Right atrium auricular region (tissue), 2 donors: Measurements from ENCODE around the gene CD79A. TPM values are rescaled to one million over a fixed set of nuclear protein-coding genes. Genes with fewer than 3 reads are reported as not detected.

ENCODE experiments used
- DNase-seq: peaks from one replicate; pipeline ENCODE4 v3.0.0-alpha.2; 2019; ENCODE audit warnings: low spot score
- H3K27ac ChIP-seq, 2 donors: fragments of 200-600 bp; sonication (generic); 1 replicate in 1 of 2; 2 replicates in 1 of 2; pipeline ENCODE4 v1.5.1; 2016 to 2019
- H3K27me3 ChIP-seq, 2 donors: fragments of 200-600 bp; sonication (generic); one replicate each; pipeline versions ENCODE4 v1.5.1 to v1.6.0; 2017 to 2019
- H3K36me3 ChIP-seq: fragments of 200-600 bp; sonication (generic); one replicate; pipeline ENCODE4 v1.5.1; 2016
- H3K4me1 ChIP-seq, 2 donors: fragments of 200-600 bp; sonication (generic); one replicate each; pipeline versions ENCODE4 v1.5.1 to v1.6.0; 2017 to 2019
- H3K4me3 ChIP-seq, 2 donors: fragments of 200-600 bp; sonication (generic); 1 replicate in 1 of 2; 2 replicates in 1 of 2; pipeline ENCODE4 v1.5.1; 2017 to 2019; ENCODE audit warnings: mild to moderate bottlenecking in 1 of 2, moderate library complexity in 1 of 2
- H3K9me3 ChIP-seq, 2 donors: fragments of 200-600 bp; sonication (generic); one replicate each; pipeline ENCODE4 v1.5.1; 2019
- CTCF ChIP-seq, 2 donors: fragments of 200-600 bp; sonication (generic); IDR thresholded peaks; one replicate each; pipeline ENCODE4 v1.5.1; 2019; ENCODE audit warnings: antibody characterized with exemption in 2 of 2
- total RNA-seq, 2 donors: library from RNA; depleted of rRNA; stranded (reverse); fragments of >200 nt; gene quantifications; one replicate each; pipeline ENCODE4 v1.1.0, GENCODE V29; 2016

The CD79A gene
- total RNA-seq, 2 donors from 2014 or later, result 1.1 TPM; not detected in 1

GRCh38 chr19:41926763-41927496, 49.9 kb downstream of the CD79A start:
- TF ChIP-seq CTCF (IDR thresholded peaks at IDR 0.05), result no peak
- Histone ChIP-seq H3K9me3 (no peaks in the 10 kb centered on the region), H3K4me1 (peaks cover 0 to 18% of the 10 kb centered on the region in 2 donors), H3K36me3 (no peaks in the 10 kb centered on the region), H3K27me3 (peaks cover 30 to 76% of the 10 kb centered on the region in 2 donors), H3K4me3 (no peak overlapping the region), H3K27ac (no peak overlapping the region)
- DNase-seq, result no peak

GRCh38 chr19:41927497-41928192, 50.6 kb downstream of the CD79A start:
- no peak overlapping the region for H3K27ac ChIP-seq
- peak overlapping the region; percentile 22 to 52 for H3K4me3 ChIP-seq
- no peaks in the 10 kb centered on the region for H3K36me3 ChIP-seq
- peaks cover 0 to 18% of the 10 kb centered on the region in 2 donors for H3K4me1 ChIP-seq
- no peak for DNase-seq
- no peaks in the 10 kb centered on the region for H3K9me3 ChIP-seq
- TF ChIP-seq CTCF (IDR thresholded peaks at IDR 0.05), result no peak
- peaks cover 30 to 76% of the 10 kb centered on the region in 2 donors for H3K27me3 ChIP-seq

DNA sequence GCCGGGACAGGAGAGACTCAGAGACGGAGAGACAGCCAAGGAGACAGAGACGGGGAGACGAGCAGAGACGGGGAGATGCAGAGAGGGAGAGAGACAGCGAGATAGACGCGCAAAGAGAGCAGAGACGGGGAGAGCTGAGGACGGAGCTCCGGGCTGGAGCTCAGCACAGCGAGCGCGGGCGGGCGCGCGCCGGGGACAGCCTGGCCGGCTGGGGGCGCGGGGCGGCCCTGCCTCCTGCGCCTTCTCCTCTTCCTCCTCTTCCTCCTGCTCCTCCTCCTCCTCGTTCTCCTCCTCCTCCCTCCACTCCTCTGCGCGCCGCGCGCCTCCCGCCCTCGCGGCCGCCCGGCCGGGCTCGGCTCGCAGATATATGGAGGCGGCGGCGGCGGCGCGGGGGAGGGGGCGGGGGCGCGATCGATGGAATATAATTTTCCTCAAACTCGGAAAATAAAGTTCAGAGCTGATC, 51.2 kb downstream of the CD79A start, which contains the start of gene ERFL:
ERFL (minus strand) TSS at position 229 of the 463 bp plus-strand sequence. CDS start 15,530 bp downstream, outside the sequence.
- no peaks in the 10 kb centered on the region for H3K36me3 ChIP-seq
- peaks cover 0 to 22% of the 10 kb centered on the region in 2 donors for H3K4me1 ChIP-seq
- peaks cover 26 to 73% of the 10 kb centered on the region in 2 donors for H3K27me3 ChIP-seq
- H3K9me3 ChIP-seq, result no peaks in the 10 kb centered on the region
- DNase-seq, result no peak
- H3K4me3 ChIP-seq, result peak within 1 kb of the TSS; percentile 22 to 52
- no peak within 1 kb of the TSS for H3K27ac ChIP-seq
- no peak for TF ChIP-seq CTCF (IDR thresholded peaks at IDR 0.05)

- Histone ChIP-seq H3K27me3 (peaks cover 26 to 73% of the 10 kb centered on the region in 2 donors), H3K4me1 (peaks cover 0 to 22% of the 10 kb centered on the region in 2 donors), H3K9me3 (no peaks in the 10 kb centered on the region), H3K36me3 (no peaks in the 10 kb centered on the region), H3K4me3 (peak overlapping the region; percentile 22 to 52), H3K27ac (no peak overlapping the region)
- DNase-seq, result no peak
- TF ChIP-seq CTCF (IDR thresholded peaks at IDR 0.05), result no peak
Measured at GRCh38 chr19:41928754-41929535, 51.9 kb downstream of the CD79A start.

- no peak overlapping the region for H3K27ac ChIP-seq
- H3K27me3 ChIP-seq, result peaks cover 26 to 73% of the 10 kb centered on the region in 2 donors
- peaks cover 0 to 22% of the 10 kb centered on the region in 2 donors for H3K4me1 ChIP-seq
- H3K4me3 ChIP-seq, result no peak overlapping the region
- no peaks in the 10 kb centered on the region for H3K9me3 ChIP-seq
- TF ChIP-seq CTCF (IDR thresholded peaks at IDR 0.05), result no peak
- H3K36me3 ChIP-seq, result no peaks in the 10 kb centered on the region
- no peak for DNase-seq
Measured at GRCh38 chr19:41929536-41930071, 52.5 kb downstream of the CD79A start.
